Thyroid gland (tissue), 4 donors: ENCODE data around the gene EIF4A3. TPM values are rescaled to one million over a fixed set of nuclear protein-coding genes. Genes with fewer than 3 reads are reported as not detected.
A peak's percentile ranks its signal among the peaks of the same experiment; 100 is the strongest.

Source experiments
- DNase-seq, 2 donors: peaks; one replicate each; pipeline ENCODE4 v3.0.0-alpha.2; 2019
- H3K27ac ChIP-seq, 3 donors: fragments of 200-600 bp; sonication (generic); 1 replicate in 2 of 3; 2 replicates in 1 of 3; pipeline ENCODE4 v1.5.1; 2016 to 2019; ENCODE audit warnings: mild to moderate bottlenecking in 1 of 3, moderate library complexity in 1 of 3
- H3K27me3 ChIP-seq: fragments of 200-600 bp; sonication (generic); one replicate; pipeline ENCODE4 v1.5.1; 2019
- H3K36me3 ChIP-seq, 2 donors: fragments of 200-600 bp; sonication (generic); one replicate each; pipeline ENCODE4 v1.5.1; 2016 to 2019
- H3K4me1 ChIP-seq, 2 donors: fragments of 200-600 bp; sonication (generic); one replicate each; pipeline ENCODE4 v1.5.1; 2017 to 2019
- H3K4me3 ChIP-seq, 3 donors: fragments of 200-600 bp; sonication (generic); replicated peaks in 1 of 3; 1 replicate in 2 of 3; 2 replicates in 1 of 3; pipeline ENCODE4 v1.5.1; 2016; ENCODE audit warnings: mild to moderate bottlenecking in 1 of 3
- H3K9me3 ChIP-seq: fragments of 200-600 bp; sonication (generic); one replicate; pipeline ENCODE4 v1.5.1; 2017
- CTCF ChIP-seq, 6 experiments: fragments of 200-600 bp in 3 of 6; fragments of 450-650 bp in 3 of 6; sonication (generic) in 3 of 6; IDR thresholded peaks; one replicate each; pipeline ENCODE4 v1.5.1; 2016 to 2019; ENCODE audit warnings: antibody characterized with exemption in 6 of 6, mild to moderate bottlenecking in 2 of 6, inconsistent platforms in 1 of 6, moderate library complexity in 1 of 6
- POLR2A ChIP-seq, 2 donors: fragments of 450-650 bp; IDR thresholded peaks; one replicate each; pipeline ENCODE4 v1.6.1; 2017; ENCODE audit warnings: antibody characterized with exemption in 2 of 2, mild to moderate bottlenecking in 2 of 2, moderate library complexity in 1 of 2
- WGBS, 2 donors: methylation state at CpG; one replicate each; pipeline ENCODE4 v1.1.5; 2017; 5-methylcytosine and 5-hydroxymethylcytosine counted together
- intact Hi-C: fragments of 100-400 bp; cut with DNase I; formaldehyde crosslinking; loops from one replicate; pipeline ENCODE4 v1.15.1; 2023
- total RNA-seq, 4 donors: library from RNA; depleted of rRNA; stranded (reverse); fragments of >200 nt; gene quantifications; one replicate each; pipeline ENCODE4 v1.2.3, GENCODE V29; 2016

The EIF4A3 gene
- total RNA-seq, 4 donors from 2014 or later, result 42.9 to 79.8 (median 47.4) TPM

- TF ChIP-seq CTCF (IDR thresholded peaks at IDR 0.05) (no peak), POLR2A (IDR thresholded peaks at IDR 0.05) (no peak)
- Histone ChIP-seq H3K9me3 (no peaks in the 10 kb centered on the region), H3K27me3 (no peaks in the 10 kb centered on the region), H3K4me1 (peaks cover 7 to 20% of the 10 kb centered on the region in 2 donors), H3K36me3 (no peaks in the 10 kb centered on the region), H3K4me3 (no peak overlapping the region), H3K27ac (no peak overlapping the region)
- WGBS, 2 donors, result 59 to 64% methylated on average over 20 to 28 of the region's 29 CpGs
- DNase-seq, result peak in 1 of 2 donors; percentile 2
- intact Hi-C loops, result loop anchor here (5.0 kb wide), 1 partner anchor 37 kb away; no protein-coding TSS in a partner anchor
Measured at GRCh38 chr17:80105762-80106161, 41.2 kb downstream of the EIF4A3 start.

- 87 to 90% methylated on average over 14 to 16 of the region's 18 CpGs for WGBS, 2 donors
- H3K27ac ChIP-seq, result no peak overlapping the region
- no peaks in the 10 kb centered on the region for H3K36me3 ChIP-seq
- H3K9me3 ChIP-seq, result no peaks in the 10 kb centered on the region
- no peaks in the 10 kb centered on the region for H3K27me3 ChIP-seq
- intact Hi-C loops, result loop anchor here (5.0 kb wide), 2 partner anchors 37 to 98 kb away; no protein-coding TSS in a partner anchor
- peak in 1 of 2 donors; percentile 1 for DNase-seq
- no peak for TF ChIP-seq CTCF (IDR thresholded peaks at IDR 0.05)
- no peak for TF ChIP-seq POLR2A (IDR thresholded peaks at IDR 0.05)
- no peak overlapping the region for H3K4me3 ChIP-seq
- H3K4me1 ChIP-seq, result peaks cover 10 to 20% of the 10 kb centered on the region in 2 donors
Measured at GRCh38 chr17:80104956-80105375, 42.0 kb downstream of the EIF4A3 start.

- H3K9me3 ChIP-seq, result no peaks in the 10 kb centered on the region
- H3K27ac ChIP-seq, result no peak overlapping the region
- H3K4me3 ChIP-seq, result no peak overlapping the region
- intact Hi-C loops, result loop anchor here (5.0 kb wide), 1 partner anchor 97 kb away; no protein-coding TSS in a partner anchor
- TF ChIP-seq CTCF (IDR thresholded peaks at IDR 0.05) (no peak), POLR2A (IDR thresholded peaks at IDR 0.05) (no peak)
- H3K36me3 ChIP-seq, result no peaks in the 10 kb centered on the region
- H3K4me1 ChIP-seq, result peaks cover 10 to 20% of the 10 kb centered on the region in 2 donors
- H3K27me3 ChIP-seq, result no peaks in the 10 kb centered on the region
- DNase-seq, result peak; percentile 49 to 66
- WGBS, 2 donors, result 29 to 36% methylated on average over 3 to 14 of the region's 26 CpGs
Measured at GRCh38 chr17:80104321-80104955, 42.5 kb downstream of the EIF4A3 start.

- Histone ChIP-seq H3K36me3 (no peaks in the 10 kb centered on the region), H3K4me3 (no peak overlapping the region), H3K4me1 (peaks cover 10 to 20% of the 10 kb centered on the region in 2 donors), H3K9me3 (no peaks in the 10 kb centered on the region), H3K27ac (no peak overlapping the region), H3K27me3 (no peaks in the 10 kb centered on the region)
- intact Hi-C loops, result loop anchor here (5.0 kb wide), 1 partner anchor 96 kb away; no protein-coding TSS in a partner anchor
- 86 to 91% methylated on average over 16 to 19 of the region's 19 CpGs for WGBS, 2 donors
- TF ChIP-seq POLR2A (IDR thresholded peaks at IDR 0.05) (no peak), CTCF (IDR thresholded peaks at IDR 0.05) (no peak)
- DNase-seq, result no peak
Measured at GRCh38 chr17:80103449-80104085, 43.4 kb downstream of the EIF4A3 start.
